Uterus (tissue), 4 donors: Measurements from ENCODE around the gene VSIG10L2. TPM values are rescaled to one million over a fixed set of nuclear protein-coding genes. Genes with fewer than 3 reads are reported as not detected.

Source experiments
- DNase-seq, 2 donors: peaks; one replicate each; pipeline ENCODE4 v3.0.0-alpha.2; 2019 to 2020
- H3K27ac ChIP-seq, 2 donors: fragments of 200-600 bp; sonication (generic); 1 replicate in 1 of 2; 2 replicates in 1 of 2; pipeline ENCODE4 v1.5.1; 2016 to 2018
- H3K27me3 ChIP-seq, 2 donors: fragments of 200-600 bp; sonication (generic); one replicate each; pipeline ENCODE4 v1.5.1; 2018 to 2019; ENCODE audit warnings: control low read depth in 1 of 2
- H3K36me3 ChIP-seq, 2 donors: fragments of 200-600 bp; sonication (generic); one replicate each; pipeline ENCODE4 v1.5.1; 2019; ENCODE audit warnings: control low read depth in 1 of 2
- H3K4me1 ChIP-seq, 2 donors: fragments of 200-600 bp; sonication (generic); one replicate each; pipeline ENCODE4 v1.5.1; 2018 to 2019; ENCODE audit warnings: control low read depth in 1 of 2
- H3K4me3 ChIP-seq, 2 donors: fragments of 200-600 bp; sonication (generic); 1 replicate in 1 of 2; 2 replicates in 1 of 2; pipeline ENCODE4 v1.5.1; 2018 to 2019; ENCODE audit warnings: mild to moderate bottlenecking in 1 of 2
- H3K9me3 ChIP-seq, 2 donors: fragments of 200-600 bp; sonication (generic); one replicate each; pipeline ENCODE4 v1.5.1; 2019; ENCODE audit warnings: control low read depth in 1 of 2
- POLR2A ChIP-seq, 2 donors: fragments of 450-650 bp; IDR thresholded peaks; one replicate each; pipeline ENCODE4 v1.6.1; 2016; ENCODE audit warnings: antibody characterized with exemption in 2 of 2, mild to moderate bottlenecking in 1 of 2, moderate library complexity in 1 of 2
- intact Hi-C: fragments of 100-400 bp; cut with DNase I; formaldehyde crosslinking; loops from one replicate; pipeline ENCODE4 v1.15.1; 2023; ENCODE audit warnings: low total_unique reads
- total RNA-seq, 4 donors: library from RNA; depleted of rRNA in 3 of 4; stranded (reverse); fragments of >200 nt in 3 of 4; gene quantifications; one replicate each; pipeline versions ENCODE4 v1.1.0 to v1.2.4, GENCODE V29; 2014 to 2023
- TF ChIP-seq, protein P1 (sequence below), 4 experiments: fragments of 200-600 bp in 2 of 4; fragments of 450-650 bp in 2 of 4; sonication (generic) in 2 of 4; IDR thresholded peaks; one replicate each; pipeline ENCODE4 v1.5.1; 2016 to 2019; ENCODE audit warnings: antibody characterized with exemption in 4 of 4, mild to moderate bottlenecking in 2 of 4, moderate library complexity in 1 of 4
- donor health status: DM: yes; HTN: yes; CAD: no.

The VSIG10L2 gene
- total RNA-seq, 4 donors from 2014 or later: 1.1 to 9.5 TPM; not detected in 2

DNA sequence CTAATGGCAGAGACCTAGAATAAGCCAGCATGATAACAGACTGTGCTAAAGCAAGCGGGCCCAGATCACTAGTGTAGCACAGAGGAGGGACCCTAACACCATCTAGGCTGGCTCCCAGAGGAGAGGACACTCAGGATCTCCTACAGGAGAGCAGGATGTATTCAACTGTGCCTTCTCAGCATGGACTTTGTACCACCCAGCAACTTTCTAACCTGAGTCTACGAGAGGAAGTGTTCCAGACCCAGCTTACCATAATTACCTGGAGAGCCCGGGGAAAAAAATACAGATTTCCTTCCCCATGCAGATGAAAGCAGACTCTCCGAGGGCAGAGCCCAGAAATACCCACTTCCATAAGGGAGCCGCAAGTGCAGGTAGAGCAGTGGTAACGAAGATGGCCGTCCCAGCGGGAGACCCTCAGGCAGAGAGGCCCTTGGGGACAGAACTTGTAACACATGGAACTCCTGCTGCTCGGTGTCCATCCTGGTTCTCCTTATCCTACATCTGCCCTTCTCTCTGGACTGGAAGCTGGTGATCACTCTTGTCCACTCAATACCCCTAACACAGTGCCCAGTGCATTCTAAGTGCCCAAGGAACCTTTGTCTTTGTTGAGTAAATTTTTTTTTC is 21.3 kb upstream of the VSIG10L2 start:
- Histone ChIP-seq H3K27me3 (no peaks in the 10 kb centered on the region), H3K27ac (no peak overlapping the region), H3K9me3 (no peaks in the 10 kb centered on the region), H3K4me3 (no peak overlapping the region), H3K4me1 (no peaks in the 10 kb centered on the region), H3K36me3 (no peaks in the 10 kb centered on the region)
- TF ChIP-seq POLR2A (IDR thresholded peaks at IDR 0.05): no peak
- TF ChIP-seq, protein P1, sequence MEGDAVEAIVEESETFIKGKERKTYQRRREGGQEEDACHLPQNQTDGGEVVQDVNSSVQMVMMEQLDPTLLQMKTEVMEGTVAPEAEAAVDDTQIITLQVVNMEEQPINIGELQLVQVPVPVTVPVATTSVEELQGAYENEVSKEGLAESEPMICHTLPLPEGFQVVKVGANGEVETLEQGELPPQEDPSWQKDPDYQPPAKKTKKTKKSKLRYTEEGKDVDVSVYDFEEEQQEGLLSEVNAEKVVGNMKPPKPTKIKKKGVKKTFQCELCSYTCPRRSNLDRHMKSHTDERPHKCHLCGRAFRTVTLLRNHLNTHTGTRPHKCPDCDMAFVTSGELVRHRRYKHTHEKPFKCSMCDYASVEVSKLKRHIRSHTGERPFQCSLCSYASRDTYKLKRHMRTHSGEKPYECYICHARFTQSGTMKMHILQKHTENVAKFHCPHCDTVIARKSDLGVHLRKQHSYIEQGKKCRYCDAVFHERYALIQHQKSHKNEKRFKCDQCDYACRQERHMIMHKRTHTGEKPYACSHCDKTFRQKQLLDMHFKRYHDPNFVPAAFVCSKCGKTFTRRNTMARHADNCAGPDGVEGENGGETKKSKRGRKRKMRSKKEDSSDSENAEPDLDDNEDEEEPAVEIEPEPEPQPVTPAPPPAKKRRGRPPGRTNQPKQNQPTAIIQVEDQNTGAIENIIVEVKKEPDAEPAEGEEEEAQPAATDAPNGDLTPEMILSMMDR (IDR thresholded peaks at IDR 0.05): no peak
- intact Hi-C loops: loop anchor here (5.0 kb wide), 1 partner anchor 268 kb away; no protein-coding TSS in a partner anchor
- no peak for DNase-seq

DNA sequence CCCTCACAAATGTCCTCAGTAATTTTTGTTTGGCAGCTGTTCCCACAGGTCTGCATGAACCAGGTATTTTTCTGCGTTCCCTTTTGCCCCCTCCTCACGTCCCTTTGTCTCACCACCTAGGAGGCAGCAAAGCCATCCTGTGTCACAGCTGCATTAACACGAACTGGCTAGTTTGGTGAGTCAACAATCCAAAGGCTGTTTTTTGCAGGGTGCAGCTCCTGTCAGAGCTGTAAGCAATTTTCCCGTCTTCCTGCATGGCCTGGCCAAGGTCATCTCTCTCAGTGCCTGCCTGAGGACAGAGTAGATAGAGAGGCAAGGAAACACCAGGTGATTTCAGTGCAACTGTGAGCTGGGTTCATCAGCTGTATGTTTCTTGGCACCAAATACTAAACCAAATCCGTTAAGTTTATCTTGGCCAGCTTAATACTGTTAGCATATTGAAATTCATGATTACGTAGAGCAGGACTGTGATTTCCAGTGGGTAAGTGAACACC is 20.6 kb upstream of the VSIG10L2 start:
- Histone ChIP-seq H3K27ac (no peak overlapping the region), H3K27me3 (no peaks in the 10 kb centered on the region), H3K9me3 (no peaks in the 10 kb centered on the region), H3K4me1 (no peaks in the 10 kb centered on the region), H3K4me3 (no peak overlapping the region), H3K36me3 (no peaks in the 10 kb centered on the region)
- intact Hi-C loops: no loop called here
- TF ChIP-seq, protein P1 (IDR thresholded peaks at IDR 0.05): no peak
- no peak for TF ChIP-seq POLR2A (IDR thresholded peaks at IDR 0.05)
- DNase-seq: no peak

DNA sequence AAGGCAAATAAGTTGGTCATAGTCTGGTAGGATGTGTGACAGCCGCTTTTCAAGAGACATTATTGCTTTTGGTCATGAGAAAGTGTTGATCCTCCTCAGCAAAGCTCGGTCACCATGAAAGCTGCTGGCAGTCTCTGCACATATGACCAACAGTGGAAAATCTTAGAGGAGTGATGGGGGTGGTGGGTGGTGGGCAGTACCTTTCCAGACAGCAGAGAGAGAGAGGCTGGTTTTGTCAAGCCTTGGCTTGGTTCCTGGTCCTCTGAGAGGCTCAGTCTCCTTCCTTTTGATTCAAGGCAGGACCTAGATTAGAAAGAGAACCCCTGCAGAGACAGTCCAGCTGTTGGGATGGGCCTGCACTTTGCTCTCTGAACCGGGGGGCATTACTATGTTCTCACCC is 20.0 kb upstream of the VSIG10L2 start:
- no peaks in the 10 kb centered on the region for H3K36me3 ChIP-seq
- H3K4me1 ChIP-seq: no peaks in the 10 kb centered on the region
- no peak overlapping the region for H3K27ac ChIP-seq
- TF ChIP-seq, protein P1 (IDR thresholded peaks at IDR 0.05): no peak
- TF ChIP-seq POLR2A (IDR thresholded peaks at IDR 0.05): no peak
- DNase-seq: no peak
- no peaks in the 10 kb centered on the region for H3K9me3 ChIP-seq
- H3K4me3 ChIP-seq: no peak overlapping the region
- H3K27me3 ChIP-seq: no peaks in the 10 kb centered on the region
- intact Hi-C loops: no loop called here

DNA sequence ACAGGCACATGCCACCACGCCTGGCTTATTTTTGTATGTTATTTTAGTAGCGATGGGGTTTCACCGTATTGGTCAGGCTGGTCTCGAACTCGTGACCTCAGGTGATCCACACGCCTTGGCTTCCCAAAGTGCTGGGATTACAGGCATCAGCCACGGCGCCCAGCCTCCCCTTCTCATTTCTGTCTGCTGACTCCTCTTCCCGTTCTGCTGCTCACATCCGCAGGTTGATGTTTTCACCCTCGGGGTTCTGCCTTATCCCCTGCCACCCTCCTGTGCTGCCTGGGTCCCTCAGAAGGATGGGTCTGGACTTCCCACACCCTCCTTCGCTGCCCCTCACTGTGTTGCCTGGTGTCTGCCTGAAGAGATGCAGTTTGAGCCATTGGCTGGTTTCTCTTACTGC is 19.2 kb upstream of the VSIG10L2 start:
- H3K27me3 ChIP-seq: no peaks in the 10 kb centered on the region
- DNase-seq: no peak
- no peak overlapping the region for H3K4me3 ChIP-seq
- TF ChIP-seq POLR2A (IDR thresholded peaks at IDR 0.05): no peak
- TF ChIP-seq, protein P1 (IDR thresholded peaks at IDR 0.05): no peak
- no peak overlapping the region for H3K27ac ChIP-seq
- no peaks in the 10 kb centered on the region for H3K9me3 ChIP-seq
- no peaks in the 10 kb centered on the region for H3K36me3 ChIP-seq
- intact Hi-C loops: no loop called here
- H3K4me1 ChIP-seq: no peaks in the 10 kb centered on the region

DNA sequence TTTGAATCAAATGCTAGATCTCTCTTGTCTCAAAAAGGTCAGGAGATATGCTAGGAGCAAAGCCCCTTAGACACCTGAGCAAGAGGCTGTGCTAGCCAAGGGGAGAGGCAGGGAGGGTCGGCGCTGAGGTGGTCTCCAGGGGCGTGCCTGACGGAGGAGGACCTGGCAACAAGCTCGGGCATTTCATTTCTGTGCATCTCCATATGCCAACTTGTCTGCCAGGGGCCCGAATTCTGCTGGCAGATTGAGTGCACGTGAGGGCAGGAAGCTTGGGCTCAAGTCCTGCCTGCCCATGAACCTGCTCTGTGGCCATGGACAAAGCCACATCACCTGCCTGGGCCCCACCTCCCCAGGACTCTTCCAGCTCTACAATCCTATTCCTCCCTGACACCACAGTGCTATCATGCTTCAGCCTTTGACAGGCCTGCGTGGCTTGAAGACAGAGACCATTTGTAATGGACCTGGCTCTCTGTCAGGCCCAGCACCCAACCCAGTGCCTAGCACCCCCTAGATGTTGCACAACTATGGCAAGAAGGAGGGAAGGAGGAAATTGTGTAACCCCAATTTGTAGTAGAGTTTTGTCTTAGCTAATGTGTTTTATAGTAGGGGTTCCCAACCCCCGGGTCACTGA is 16.3 kb upstream of the VSIG10L2 start:
- TF ChIP-seq POLR2A (IDR thresholded peaks at IDR 0.05): no peak
- TF ChIP-seq, protein P1 (IDR thresholded peaks at IDR 0.05): no peak
- intact Hi-C loops: no loop called here
- no peak for DNase-seq
- Histone ChIP-seq H3K4me3 (no peak overlapping the region), H3K4me1 (no peaks in the 10 kb centered on the region), H3K27ac (peak overlapping the region; percentile 8 to 34), H3K9me3 (no peaks in the 10 kb centered on the region), H3K27me3 (no peaks in the 10 kb centered on the region), H3K36me3 (no peaks in the 10 kb centered on the region)
